OCI-LY7 (cell line): ENCODE data around the gene GAS7. TPM values are rescaled to one million over a fixed set of nuclear protein-coding genes. Genes with fewer than 3 reads are reported as not detected.

Experiments used
- BruUV-seq: library from RNA; stranded (reverse); fragments of 400-500 nt; replicated peaks from 2 replicates; lab custom pipeline; 2021; lab: Mats Ljungman, UMichigan
- CTCF ChIA-PET: fragments of 300-600 bp; sonication (Branson Sonifier 250); formaldehyde crosslinking; loops from one replicate; lab custom pipeline; 2022; ENCODE audit warnings: antibody characterized with exemption; ENCODE audit not compliant: unreplicated experiment; lab: Charles Lee
- POLR2A ChIA-PET: fragments of 300-600 bp; sonication (Branson Sonifier 250); formaldehyde crosslinking; loops from one replicate; lab custom pipeline; 2022; ENCODE audit warnings: antibody characterized with exemption; lab: Charles Lee
- DNase-seq: peaks from one replicate; pipeline ENCODE4 v3.0.0-alpha.2; 2015; ENCODE audit warnings: low spot score
- H2AFZ ChIP-seq: fragments of 200-600 bp; sonication (generic), shearing (Covaris generic); 2 replicates; pipeline ENCODE4 v1.6.1; 2014; ENCODE audit warnings: mild to moderate bottlenecking, antibody characterized with exemption, low read length, moderate library complexity
- H3K27ac ChIP-seq: fragments of 200-600 bp; sonication (generic); 2 replicates; pipeline ENCODE4 v1.5.1; 2014; ENCODE audit warnings: mixed run types, low read depth, mild to moderate bottlenecking, moderate library complexity, low read length, inconsistent platforms; ENCODE audit not compliant: poor library complexity, severe bottlenecking
- H3K36me3 ChIP-seq: fragments of 200-600 bp; sonication (generic); 2 replicates; pipeline ENCODE4 v1.6.1; 2014; ENCODE audit warnings: mild to moderate bottlenecking, antibody characterized with exemption, low read length, moderate library complexity, mixed read lengths; ENCODE audit not compliant: insufficient read depth
- H3K4me1 ChIP-seq: fragments of 200-600 bp; sonication (generic); 2 replicates; pipeline ENCODE4 v1.5.1; 2014; ENCODE audit warnings: mild to moderate bottlenecking, low read length; ENCODE audit not compliant: insufficient read depth, poor library complexity, severe bottlenecking
- H3K4me2 ChIP-seq: fragments of 200-600 bp; sonication (generic); 2 replicates; pipeline ENCODE4 v1.6.1; 2014; ENCODE audit warnings: mild to moderate bottlenecking, low read length
- H3K4me3 ChIP-seq: fragments of 200-600 bp; sonication (generic); 2 replicates; pipeline ENCODE4 v1.5.1; 2014; ENCODE audit warnings: mild to moderate bottlenecking, low read depth, low read length; ENCODE audit not compliant: poor library complexity, severe bottlenecking
- H3K79me2 ChIP-seq: fragments of 200-600 bp; sonication (generic); 2 replicates; pipeline ENCODE4 v1.6.1; 2016; ENCODE audit warnings: low read depth, mild to moderate bottlenecking, low read length, moderate library complexity, mixed read lengths; ENCODE audit not compliant: insufficient read depth
- H3K9me2 ChIP-seq: fragments of 200-600 bp; sonication (generic); 2 replicates; pipeline ENCODE4 v1.6.1; 2016; ENCODE audit warnings: mild to moderate bottlenecking, low read length, mixed read lengths; ENCODE audit not compliant: insufficient read depth
- H3K9me3 ChIP-seq: fragments of 200-600 bp; sonication (generic); 2 replicates; pipeline ENCODE4 v1.6.1; 2014; ENCODE audit warnings: mild to moderate bottlenecking, mixed run types, low read length, mixed read lengths
- H4K20me1 ChIP-seq: fragments of 200-600 bp; sonication (generic); 2 replicates; pipeline ENCODE4 v1.6.1; 2014; ENCODE audit warnings: mild to moderate bottlenecking, antibody characterized with exemption, low read length, moderate library complexity, mixed read lengths; ENCODE audit not compliant: insufficient read depth
- CTCF ChIP-seq: fragments of 200-600 bp; sonication (generic); conservative IDR thresholded peaks from 2 replicates; pipeline ENCODE4 v1.5.1; 2014; ENCODE audit warnings: mild to moderate bottlenecking, antibody characterized with exemption, low read length, moderate library complexity, mixed read lengths
- EZH2phosphoT487 ChIP-seq: fragments of 200-600 bp; sonication (generic); IDR thresholded peaks from 2 replicates; pipeline ENCODE4 v1.6.1; 2018; ENCODE audit warnings: low read depth, borderline replicate concordance, mild to moderate bottlenecking, mixed run types, antibody characterized with exemption, low read length, moderate library complexity, mixed read lengths
- intact Hi-C: fragments of 100-400 bp; cut with micrococcal nuclease; formaldehyde crosslinking; loops from one replicate; pipeline ENCODE4 v1.10.0; 2022; ENCODE audit not compliant: unreplicated experiment
- total RNA-seq, 2 experiments: library from RNA; depleted of rRNA in 1 of 2; stranded (reverse); fragments of >200 nt in 1 of 2; shearing (Covaris generic) in 1 of 2; gene quantifications; 2 replicates each; pipeline ENCODE4 v1.2.3, GENCODE V29; 2014 to 2022

The GAS7 gene
- total RNA-seq, 2 experiments from 2014 or later: 1.5 TPM; not detected in 1

- H3K36me3 ChIP-seq: no peaks in the 10 kb centered on the region
- BruUV-seq: no TSS peak
- no peaks in the 10 kb centered on the region for H4K20me1 ChIP-seq
- H3K9me3 ChIP-seq: no peaks in the 10 kb centered on the region
- intact Hi-C loops: no loop called here
- no peaks in the 10 kb centered on the region for H3K9me2 ChIP-seq
- H3K4me3 ChIP-seq: no peak overlapping the region
- TF ChIP-seq CTCF: no peak
- TF ChIP-seq EZH2phosphoT487: no peak
- H3K4me2 ChIP-seq: no peak overlapping the region
- no peaks in the 10 kb centered on the region for H3K4me1 ChIP-seq
- ChIA-PET POLR2A (no interaction called here), CTCF (no interaction called here)
- DNase-seq: no peak
- no peak overlapping the region for H3K27ac ChIP-seq
- no peak overlapping the region for H2AFZ ChIP-seq
- no peaks in the 10 kb centered on the region for H3K79me2 ChIP-seq
These were observed 20.8 kb upstream of the GAS7 start for GRCh38 chr17:10219193-10219592.

- Histone ChIP-seq H3K4me2 (no peak overlapping the region), H3K4me1 (no peaks in the 10 kb centered on the region), H2AFZ (no peak overlapping the region), H3K36me3 (no peaks in the 10 kb centered on the region), H3K27ac (no peak overlapping the region), H3K9me2 (no peaks in the 10 kb centered on the region), H4K20me1 (no peaks in the 10 kb centered on the region), H3K4me3 (no peak overlapping the region), H3K9me3 (no peaks in the 10 kb centered on the region), H3K79me2 (no peaks in the 10 kb centered on the region)
- no peak for DNase-seq
- POLR2A ChIA-PET: interaction anchor here (1.0 kb wide), 1 partner anchor 9 kb away, joined by 3 read pairs; no protein-coding TSS in a partner anchor
- intact Hi-C loops: no loop called here
- no TSS peak for BruUV-seq
- TF ChIP-seq CTCF (no peak), EZH2phosphoT487 (no peak)
- CTCF ChIA-PET: no interaction called here
These were observed 19.5 kb upstream of the GAS7 start for GRCh38 chr17:10217916-10218315.

GRCh38 chr17:10216213-10216938, 18.0 kb upstream of the GAS7 start:
- H3K9me2 ChIP-seq: no peaks in the 10 kb centered on the region
- no peak overlapping the region for H3K27ac ChIP-seq
- H3K4me2 ChIP-seq: no peak overlapping the region
- intact Hi-C loops: no loop called here
- H3K79me2 ChIP-seq: no peaks in the 10 kb centered on the region
- DNase-seq: no peak
- no peaks in the 10 kb centered on the region for H3K36me3 ChIP-seq
- no peaks in the 10 kb centered on the region for H4K20me1 ChIP-seq
- no peaks in the 10 kb centered on the region for H3K9me3 ChIP-seq
- no TSS peak for BruUV-seq
- no peak overlapping the region for H3K4me3 ChIP-seq
- no peak overlapping the region for H2AFZ ChIP-seq
- no peaks in the 10 kb centered on the region for H3K4me1 ChIP-seq
- CTCF ChIA-PET: no interaction called here
- TF ChIP-seq CTCF (no peak), EZH2phosphoT487 (no peak)
- POLR2A ChIA-PET: no interaction called here
